Measurements from ENCODE around the gene UBE2Q2.
"Not testable (repeated sequence)": the region's sequence is repeated elsewhere in the genome, so short reads cannot be mapped to it uniquely, and the experiment has no call there.

The UBE2Q2 gene

DNA sequence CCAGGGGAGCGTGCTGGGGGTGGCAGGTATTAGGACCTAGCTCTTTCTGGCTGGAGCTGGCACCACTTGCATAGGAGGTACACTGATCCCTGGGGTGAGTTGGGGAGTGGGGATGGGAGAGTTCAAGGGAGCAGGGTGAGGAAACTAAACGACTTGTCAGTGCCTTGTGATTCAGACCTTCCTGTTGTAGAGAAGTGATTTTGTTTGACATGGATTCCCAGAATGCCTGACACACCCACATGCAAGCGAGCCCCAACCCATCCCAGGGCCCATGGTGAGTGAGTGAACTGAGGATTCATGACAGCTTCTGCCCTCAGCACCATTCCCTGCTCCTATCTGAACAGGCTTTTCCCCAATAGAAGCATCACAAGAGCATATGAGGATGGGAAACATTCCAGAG is 15.6 kb upstream of the UBE2Q2 start:
- no peak for DNase-seq

DNA sequence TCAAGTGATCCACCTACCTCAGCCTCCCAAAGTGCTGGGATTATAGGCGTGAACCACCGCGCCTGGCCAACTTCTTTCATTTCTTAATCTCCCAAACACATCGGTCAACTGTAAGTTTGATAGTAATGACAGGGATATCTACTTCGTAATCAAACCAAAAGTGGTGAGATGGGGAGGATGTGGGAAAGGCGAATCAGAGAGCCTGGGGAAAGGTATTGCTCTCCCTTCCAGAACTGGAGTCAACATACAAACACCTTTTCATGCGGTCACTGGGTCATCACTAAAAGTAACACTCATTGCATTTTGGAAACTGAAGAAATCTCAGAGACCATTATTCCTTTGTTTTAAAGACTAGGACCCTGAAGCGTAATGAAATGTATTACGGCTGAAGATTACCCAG is 14.8 kb upstream of the UBE2Q2 start:
- DNase-seq = no peak

DNA sequence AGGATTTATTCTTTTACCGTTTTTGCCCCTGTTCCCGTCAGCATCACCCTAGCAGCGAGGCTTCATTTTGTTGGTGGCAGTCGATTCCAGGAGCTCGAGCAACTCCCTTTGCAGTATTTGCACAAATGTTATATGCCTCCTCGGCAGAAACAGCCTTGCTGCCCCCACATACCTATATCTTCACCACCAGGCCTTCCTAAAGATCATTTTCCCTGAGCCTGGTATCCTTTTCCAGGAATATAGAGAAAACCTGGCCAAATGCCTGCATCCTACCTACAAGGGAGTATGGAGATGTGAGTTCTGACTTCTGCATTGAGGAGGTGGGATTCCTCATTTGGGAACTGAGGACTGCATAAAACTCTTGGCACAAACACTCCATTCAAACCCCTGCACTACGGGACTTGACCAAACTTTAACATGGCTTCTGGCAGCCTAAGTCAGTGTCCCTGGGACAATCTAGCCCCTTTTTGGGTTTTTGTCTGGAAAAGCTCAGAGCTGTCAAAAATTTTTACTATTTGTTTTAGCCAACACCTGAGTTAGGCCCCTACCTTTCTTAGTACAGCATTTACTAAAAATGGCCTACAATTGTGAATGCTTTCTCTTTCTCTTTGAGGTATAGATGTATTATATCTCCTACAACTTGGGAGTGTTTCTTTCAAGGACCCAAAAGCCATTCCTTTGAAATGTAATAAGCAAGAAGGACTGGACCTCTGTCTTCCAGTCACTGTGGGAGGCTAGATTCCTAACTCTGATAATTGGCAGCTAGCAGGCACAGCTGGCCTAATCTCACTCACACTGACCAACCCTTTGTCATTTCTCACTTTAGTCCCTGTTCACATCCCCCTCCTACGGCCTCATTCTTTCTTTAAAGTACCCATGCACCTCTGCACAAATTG is 12.1 kb upstream of the UBE2Q2 start:
- no peak for DNase-seq

DNA sequence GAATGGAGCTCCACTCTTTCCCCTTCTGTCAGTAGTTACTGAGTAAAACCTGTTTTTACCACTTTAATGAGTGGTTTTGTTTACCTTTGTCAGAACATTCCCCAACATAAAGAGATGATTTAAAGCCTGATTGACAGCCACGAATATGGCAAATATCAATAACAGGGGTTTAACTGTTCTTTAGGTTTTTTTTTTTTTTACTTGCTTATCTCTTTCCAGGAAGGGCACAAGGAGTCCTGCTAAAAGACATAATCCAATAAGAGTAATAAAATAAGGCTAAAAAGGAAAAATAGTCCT is 11.5 kb upstream of the UBE2Q2 start:
- no peak for DNase-seq

- no peak for DNase-seq
These were observed 11.1 kb upstream of the UBE2Q2 start for GRCh38 chr15:75832114-75832513.

GRCh38 chr15:75834021-75834420 is 9.2 kb upstream of the UBE2Q2 start:
- DNase-seq = no peak

DNA sequence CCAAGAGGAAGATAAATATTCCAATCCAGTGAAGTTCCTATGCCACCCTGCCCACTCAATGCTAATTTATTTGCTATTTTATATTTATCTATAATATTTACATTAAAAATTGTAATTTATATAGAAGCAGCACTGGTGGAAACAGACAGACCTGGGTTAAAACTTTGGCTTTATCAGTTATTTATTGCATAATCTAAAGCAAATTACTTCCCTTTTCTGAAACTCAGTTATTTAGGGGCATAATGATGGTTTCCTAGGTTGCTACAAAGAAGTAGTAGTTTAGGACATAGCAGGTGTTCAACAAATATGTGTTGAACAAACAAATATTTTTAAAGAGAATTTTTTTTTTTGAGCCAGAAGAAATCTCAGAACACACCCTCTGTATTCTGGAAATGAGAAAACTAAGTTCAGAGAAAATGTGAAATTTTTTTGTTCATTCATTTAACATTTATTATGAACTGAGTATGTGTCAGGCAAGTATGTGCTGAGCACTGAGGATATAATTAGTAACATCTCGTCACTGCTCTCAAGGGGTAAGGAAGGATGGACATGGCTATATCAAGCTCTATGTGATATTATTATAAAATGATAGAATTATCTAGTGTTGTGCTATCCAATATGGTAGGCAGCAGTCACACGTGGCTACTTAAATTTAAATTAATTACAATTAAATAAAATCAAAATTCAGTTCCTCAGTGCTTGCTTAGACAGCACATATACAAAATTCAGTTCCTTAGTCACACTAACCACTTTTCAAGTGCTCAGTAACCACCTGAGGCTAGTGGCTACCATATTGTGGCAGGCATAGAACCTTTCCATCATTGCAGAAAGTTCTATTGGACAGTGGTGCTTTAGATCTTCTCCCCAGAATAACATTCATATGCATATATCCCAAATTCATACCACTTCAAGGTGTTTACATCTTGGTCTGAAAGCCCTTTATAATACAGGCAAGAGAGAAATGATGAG is 7.0 kb upstream of the UBE2Q2 start:
- DNase-seq = no peak

- no peak for DNase-seq
These were observed 6.3 kb upstream of the UBE2Q2 start for GRCh38 chr15:75836959-75837334.

DNA sequence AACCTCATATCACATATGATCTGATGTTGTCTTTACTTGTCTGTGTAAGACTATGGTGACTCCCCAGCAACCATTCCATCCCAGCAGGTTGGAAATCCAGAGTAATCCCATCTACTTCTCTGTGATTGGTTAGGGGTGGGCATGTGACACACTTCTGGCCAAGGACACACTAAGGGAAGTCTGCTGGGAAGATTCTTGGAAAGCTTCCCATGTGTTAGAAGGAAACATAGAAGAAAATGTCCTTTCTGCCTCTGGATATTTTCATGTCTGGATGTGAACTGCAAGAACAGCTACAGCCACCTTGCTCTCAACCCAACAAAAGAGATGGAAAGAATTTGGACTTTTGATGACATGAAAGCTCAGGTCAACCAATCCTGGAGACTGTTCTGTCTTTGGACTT is 2.6 kb upstream of the UBE2Q2 start:
- no peak for DNase-seq

- no peak for DNase-seq
These were observed 1.6 kb upstream of the UBE2Q2 start for GRCh38 chr15:75841626-75842025.

- DNase-seq = peak; percentile 39 to 55
These were observed 683 bp downstream of the UBE2Q2 start for GRCh38 chr15:75843678-75844581.

- DNase-seq = no peak
These were observed 1.5 kb downstream of the UBE2Q2 start for GRCh38 chr15:75844629-75845335.

GRCh38 chr15:75849167-75849566 is 5.9 kb downstream of the UBE2Q2 start:
- DNase-seq = no peak

DNA sequence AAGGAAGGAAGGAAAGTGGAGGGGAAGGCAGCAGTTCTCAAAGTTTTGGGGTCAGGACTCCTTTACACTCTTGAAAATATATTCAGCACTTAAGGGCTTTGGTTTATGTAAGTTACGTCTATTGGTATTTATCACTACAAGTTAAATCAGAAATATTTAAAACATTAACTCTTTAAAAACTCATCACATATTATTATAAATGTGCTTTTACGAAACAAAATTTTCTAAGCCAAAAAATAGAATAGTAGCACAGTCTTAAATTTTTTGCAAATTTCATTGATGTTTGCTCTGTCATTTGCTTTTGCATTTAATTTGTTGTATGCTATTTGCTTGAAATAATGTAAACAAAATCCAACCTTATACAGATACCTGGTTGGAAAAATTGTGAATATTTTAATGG is 7.5 kb downstream of the UBE2Q2 start:
- DNase-seq = no peak

GRCh38 chr15:75851566-75851965 is 8.3 kb downstream of the UBE2Q2 start:
- not testable (repeated sequence) for DNase-seq

DNA sequence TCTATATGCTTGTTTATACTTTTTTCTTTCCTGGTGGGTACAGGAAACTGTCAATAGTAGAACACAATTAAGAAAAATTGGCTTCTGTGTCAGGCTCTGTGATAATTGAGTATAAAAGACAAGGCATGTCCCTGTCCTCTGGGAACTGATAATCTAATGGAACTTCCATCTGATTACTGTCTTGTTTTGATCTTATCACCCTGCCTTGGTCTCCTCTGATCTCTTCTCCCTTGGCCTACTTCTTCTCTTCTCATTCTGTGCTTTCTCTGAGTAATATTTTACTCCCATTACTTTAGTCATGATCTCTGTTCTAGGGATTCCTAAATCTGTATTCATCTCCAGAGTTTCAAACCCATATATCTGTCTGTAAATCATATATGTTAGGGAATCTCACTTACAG is 14.6 kb downstream of the UBE2Q2 start:
- no peak for DNase-seq

DNA sequence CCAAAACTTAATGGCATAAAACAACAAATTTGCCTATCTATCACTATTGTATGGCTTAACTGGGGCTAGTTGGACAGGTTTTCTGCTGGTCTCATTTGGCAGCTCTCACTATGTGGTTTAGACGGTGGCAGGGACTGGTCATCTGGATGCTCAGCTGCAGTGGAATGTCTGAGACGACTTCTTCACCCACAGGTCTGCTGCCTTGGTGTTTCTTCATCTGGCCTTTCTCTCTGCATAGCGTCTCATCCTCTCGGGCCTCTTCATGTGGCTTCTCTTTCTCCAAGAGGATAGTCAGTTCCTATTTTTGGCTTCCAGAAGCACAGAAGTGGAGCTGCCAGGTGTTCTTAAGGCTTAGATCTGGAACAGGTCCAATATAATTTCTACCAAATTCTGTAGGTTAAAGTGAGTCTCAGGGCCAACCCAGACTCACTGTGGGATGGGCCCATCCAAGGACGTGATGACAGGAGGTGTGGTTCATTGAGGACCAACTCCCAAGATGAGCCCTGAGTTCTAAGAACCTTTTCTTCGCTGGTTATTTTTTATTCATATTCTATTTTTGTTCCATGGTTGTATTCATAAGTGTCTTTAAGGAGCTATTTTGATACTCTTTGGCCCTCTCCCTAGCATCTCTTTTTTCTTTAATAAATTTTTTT is 18.6 kb downstream of the UBE2Q2 start:
- DNase-seq = no peak

- no peak for DNase-seq
These were observed 19.5 kb downstream of the UBE2Q2 start for GRCh38 chr15:75862796-75863195.

GRCh38 chr15:75864213-75865059 is 21.2 kb downstream of the UBE2Q2 start:
- DNase-seq = no peak

DNA sequence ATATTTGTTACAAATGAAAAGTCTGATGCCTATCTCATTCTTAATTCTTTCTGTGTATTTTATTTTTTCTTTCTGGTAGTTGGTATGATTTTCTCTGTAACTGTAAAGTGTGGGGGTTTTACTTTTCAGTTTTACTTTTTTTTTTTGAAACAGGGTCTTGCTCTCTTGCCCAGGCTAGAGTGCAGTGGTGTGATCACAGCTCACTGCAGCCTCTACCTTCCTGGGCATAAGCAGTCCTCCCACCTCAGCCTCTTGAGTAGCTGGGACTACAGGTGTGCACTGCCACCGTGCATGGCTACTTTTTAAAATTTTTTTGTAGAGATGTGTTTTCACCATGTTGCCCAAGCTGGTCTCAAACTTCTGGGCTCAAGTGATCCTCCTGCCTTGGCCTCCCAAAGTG is 22.8 kb downstream of the UBE2Q2 start:
- not testable (repeated sequence) for DNase-seq

- no peak for DNase-seq
These were observed 23.7 kb downstream of the UBE2Q2 start for GRCh38 chr15:75866916-75867315.

All from SHP77 (cell line).